HepG2 (cell line): ENCODE results near the gene RTRAF. TPM values are rescaled to one million over a fixed set of nuclear protein-coding genes. Genes with fewer than 3 reads are reported as not detected.
A peak's percentile ranks its signal among the peaks of the same experiment; 100 is the strongest.

ENCODE experiments used
- ELF1 ChIP-seq: sonication (generic); formaldehyde crosslinking; IDR thresholded peaks from 2 replicates; pipeline ENCODE4 v1.4.0; 2020; ENCODE audit warnings: missing genetic modification reagents
- ERF ChIP-seq: IDR thresholded peaks from 2 replicates; pipeline ENCODE4 v1.6.1; 2018; ENCODE audit warnings: missing biosample characterization, missing genetic modification reagents
- KLF16 ChIP-seq, 2 experiments: sonication (generic) in 1 of 2; formaldehyde crosslinking in 1 of 2; IDR thresholded peaks; 2 replicates each; pipeline versions ENCODE4 v1.6.1 to v1.8.0; 2016 to 2023; ENCODE audit warnings: missing genetic modification reagents in 2 of 2, missing compliant biosample characterization in 1 of 2
- MYC ChIP-seq: sonication (generic); formaldehyde crosslinking; IDR thresholded peaks from 2 replicates; pipeline ENCODE4 v1.9.0; 2021; ENCODE audit warnings: missing genetic modification reagents, borderline replicate concordance
- NFYB ChIP-seq: sonication (generic); formaldehyde crosslinking; IDR thresholded peaks from 2 replicates; pipeline ENCODE4 v1.4.0; 2020; ENCODE audit warnings: missing genetic modification reagents
- PHF5A ChIP-seq: IDR thresholded peaks from one replicate; pipeline ENCODE4 v1.6.1; 2018; ENCODE audit warnings: low read depth, missing genetic modification reagents; ENCODE audit not compliant: unreplicated experiment
- PPARG ChIP-seq: conservative IDR thresholded peaks from 2 replicates; pipeline ENCODE4 v1.6.1; 2016; ENCODE audit warnings: missing biosample characterization, missing genetic modification reagents
- TBX3 ChIP-seq: fragments of 450-650 bp; IDR thresholded peaks from 2 replicates; pipeline ENCODE4 v1.6.1; 2017; ENCODE audit warnings: antibody characterized with exemption, mild to moderate bottlenecking, inconsistent platforms, borderline replicate concordance
- YEATS2 ChIP-seq: sonication (generic); formaldehyde crosslinking; IDR thresholded peaks from 2 replicates; pipeline ENCODE4 v1.4.0; 2020; ENCODE audit warnings: missing genetic modification reagents, borderline replicate concordance
- ZBTB7B ChIP-seq: sonication (generic); formaldehyde crosslinking; IDR thresholded peaks from 2 replicates; pipeline ENCODE4 v1.4.0; 2020; ENCODE audit warnings: missing genetic modification reagents
- ZFP90 ChIP-seq: sonication (generic); formaldehyde crosslinking; IDR thresholded peaks from 2 replicates; pipeline ENCODE4 v1.8.0; 2022; ENCODE audit warnings: missing genetic modification reagents, mild to moderate bottlenecking, inconsistent platforms, borderline replicate concordance
- ZNF235 ChIP-seq: sonication (generic); formaldehyde crosslinking; IDR thresholded peaks from 2 replicates; pipeline ENCODE4 v1.8.1; 2023; ENCODE audit warnings: mild to moderate bottlenecking, missing genetic modification reagents, borderline replicate concordance
- ZNF607 ChIP-seq: sonication (generic); formaldehyde crosslinking; IDR thresholded peaks from 2 replicates; pipeline ENCODE4 v1.5.1; 2020; ENCODE audit warnings: missing genetic modification reagents, mild to moderate bottlenecking, borderline replicate concordance
- ZNF660 ChIP-seq: sonication (generic); formaldehyde crosslinking; IDR thresholded peaks from 2 replicates; pipeline ENCODE4 v1.5.1; 2020; ENCODE audit warnings: mild to moderate bottlenecking, low read depth, missing genetic modification reagents, borderline replicate concordance
- polyA plus RNA-seq, 8 experiments: library from polyadenylated mRNA; depleted of rRNA in 3 of 8; stranded (reverse) in 7 of 8; unstranded in 1 of 8; fragments of >200 nt; fragmentation: Illumina TruSeq in 4 of 8; extraction: Trizol in 4 of 8; gene quantifications; 2 replicates each; pipeline versions ENCODE4 v1.2.1 to v1.2.3, GENCODE V29; 2011 to 2016; ENCODE audit warnings: low read depth in 4 of 8, missing spikeins in 1 of 8, mixed read lengths in 1 of 8; ENCODE audit not compliant: insufficient read depth in 1 of 8
- total RNA-seq, 5 experiments: library from RNA; depleted of rRNA; stranded (reverse); fragments of >200 nt; fragmentation: Illumina TruSeq; extraction: Trizol; gene quantifications; 2 replicates each; pipeline ENCODE4 v1.2.3, GENCODE V29; 2016; ENCODE audit warnings: low read depth in 1 of 5
- TF ChIP-seq, protein P1 (sequence below): sonication (generic); formaldehyde crosslinking; IDR thresholded peaks from 2 replicates; pipeline ENCODE4 v1.8.1; 2023; ENCODE audit warnings: mild to moderate bottlenecking, missing genetic modification reagents
- TF ChIP-seq, protein P2 (sequence below): sonication (generic); formaldehyde crosslinking; IDR thresholded peaks from 2 replicates; pipeline ENCODE4 v1.5.0; 2020; ENCODE audit warnings: mild to moderate bottlenecking, missing genetic modification reagents
- TF ChIP-seq, protein P3 (sequence below): sonication (generic); formaldehyde crosslinking; IDR thresholded peaks from 2 replicates; pipeline ENCODE4 v1.8.0; 2022; ENCODE audit warnings: mild to moderate bottlenecking, missing genetic modification reagents
- TF ChIP-seq, protein P4 (sequence below): sonication (generic); formaldehyde crosslinking; IDR thresholded peaks from 2 replicates; pipeline ENCODE4 v1.8.1; 2023; ENCODE audit warnings: mild to moderate bottlenecking, moderate library complexity, missing genetic modification reagents
- TF ChIP-seq, protein P5 (sequence below): sonication (generic); formaldehyde crosslinking; IDR thresholded peaks from 2 replicates; pipeline ENCODE4 v1.4.0; 2020; ENCODE audit warnings: missing genetic modification reagents

RTRAF gene
- total and polyA plus RNA-seq, 2 of the 13 experiments (the other 11 are each of a cell fraction or from before 2014, with no cell fraction given) = 137 to 258 TPM

DNA sequence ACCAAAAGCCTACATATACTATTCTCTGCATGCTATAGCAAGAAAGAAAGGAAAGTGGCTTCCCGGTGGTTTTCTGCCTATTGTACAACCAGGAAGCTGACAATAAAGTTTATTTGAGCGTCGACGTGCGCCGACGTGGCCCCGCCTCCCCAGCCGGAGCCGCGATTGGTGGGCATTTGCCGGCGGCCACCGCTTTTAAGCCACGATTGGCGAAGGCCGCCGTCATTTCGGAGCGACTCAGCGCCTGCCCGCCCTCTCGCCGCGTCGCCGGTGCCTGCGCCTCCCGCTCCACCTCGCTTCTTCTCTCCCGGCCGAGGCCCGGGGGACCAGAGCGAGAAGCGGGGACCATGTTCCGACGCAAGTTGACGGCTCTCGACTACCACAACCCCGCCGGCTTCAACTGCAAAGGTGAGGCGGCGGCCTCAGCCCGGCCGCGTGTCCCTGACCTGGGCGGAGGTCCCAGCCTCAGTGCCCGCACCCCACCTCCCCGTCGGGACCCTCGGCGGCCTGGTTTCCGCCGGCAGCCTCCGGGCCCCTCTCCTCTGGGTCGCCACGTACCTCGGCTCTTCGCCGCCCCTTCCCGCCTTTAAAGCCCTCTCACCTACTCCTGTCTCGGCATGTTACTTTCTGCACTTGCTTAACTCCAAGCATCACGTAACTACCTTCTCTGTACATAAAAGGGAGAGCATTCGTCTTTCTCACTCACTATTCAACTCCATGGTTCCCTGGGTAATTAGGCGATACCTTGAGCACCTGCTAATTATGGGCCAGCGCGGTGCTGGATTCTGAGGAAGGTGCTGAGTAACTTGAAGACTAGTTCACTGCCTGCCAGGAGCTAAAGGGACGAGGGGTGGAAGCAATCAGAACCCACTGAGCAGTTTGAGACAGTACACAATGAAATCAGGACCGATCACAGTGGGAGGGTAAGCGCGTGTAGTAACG, at the start of gene RTRAF (continued):
- TF ChIP-seq ERF (CRISPR knock-in tag) (no peak), MYC (peak; percentile 46; the same call in 1 of the 2 replicates), TBX3 (0 out of 2 replicates have a peak, but pooled peaks have one; percentile 7), ZNF660 (CRISPR knock-in tag) (no peak), PPARG (CRISPR knock-in tag) (no peak), ZFP90 (no peak), ZNF607 (CRISPR knock-in tag) (0 out of 2 replicates have a peak, but pooled peaks have one; percentile 50), NFYB (CRISPR knock-in tag) (peak; percentile 97), KLF16 (CRISPR knock-in tag; IDR thresholded peaks at IDR 0.05) (peak in 1 of 2 experiments; percentile 68; a peak in 1 of 4 replicates), ZNF235 (CRISPR knock-in tag) (no peak), PHF5A (CRISPR knock-in tag) (no peak), ZBTB7B (peak; percentile 25; the same call in 1 of the 2 replicates), ELF1 (CRISPR knock-in tag) (peak; percentile 90), YEATS2 (peak; percentile 98)
- TF ChIP-seq, protein P1, sequence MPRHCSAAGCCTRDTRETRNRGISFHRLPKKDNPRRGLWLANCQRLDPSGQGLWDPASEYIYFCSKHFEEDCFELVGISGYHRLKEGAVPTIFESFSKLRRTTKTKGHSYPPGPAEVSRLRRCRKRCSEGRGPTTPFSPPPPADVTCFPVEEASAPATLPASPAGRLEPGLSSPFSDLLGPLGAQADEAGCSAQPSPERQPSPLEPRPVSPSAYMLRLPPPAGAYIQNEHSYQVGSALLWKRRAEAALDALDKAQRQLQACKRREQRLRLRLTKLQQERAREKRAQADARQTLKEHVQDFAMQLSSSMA (CRISPR knock-in tag) = no peak
- TF ChIP-seq, protein P2, sequence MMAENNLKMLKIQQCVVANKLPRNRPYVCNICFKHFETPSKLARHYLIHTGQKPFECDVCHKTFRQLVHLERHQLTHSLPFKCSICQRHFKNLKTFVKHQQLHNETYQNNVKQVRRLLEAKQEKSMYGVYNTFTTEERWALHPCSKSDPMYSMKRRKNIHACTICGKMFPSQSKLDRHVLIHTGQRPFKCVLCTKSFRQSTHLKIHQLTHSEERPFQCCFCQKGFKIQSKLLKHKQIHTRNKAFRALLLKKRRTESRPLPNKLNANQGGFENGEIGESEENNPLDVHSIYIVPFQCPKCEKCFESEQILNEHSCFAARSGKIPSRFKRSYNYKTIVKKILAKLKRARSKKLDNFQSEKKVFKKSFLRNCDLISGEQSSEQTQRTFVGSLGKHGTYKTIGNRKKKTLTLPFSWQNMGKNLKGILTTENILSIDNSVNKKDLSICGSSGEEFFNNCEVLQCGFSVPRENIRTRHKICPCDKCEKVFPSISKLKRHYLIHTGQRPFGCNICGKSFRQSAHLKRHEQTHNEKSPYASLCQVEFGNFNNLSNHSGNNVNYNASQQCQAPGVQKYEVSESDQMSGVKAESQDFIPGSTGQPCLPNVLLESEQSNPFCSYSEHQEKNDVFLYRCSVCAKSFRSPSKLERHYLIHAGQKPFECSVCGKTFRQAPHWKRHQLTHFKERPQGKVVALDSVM (CRISPR knock-in tag) = no peak
- TF ChIP-seq, protein P3, sequence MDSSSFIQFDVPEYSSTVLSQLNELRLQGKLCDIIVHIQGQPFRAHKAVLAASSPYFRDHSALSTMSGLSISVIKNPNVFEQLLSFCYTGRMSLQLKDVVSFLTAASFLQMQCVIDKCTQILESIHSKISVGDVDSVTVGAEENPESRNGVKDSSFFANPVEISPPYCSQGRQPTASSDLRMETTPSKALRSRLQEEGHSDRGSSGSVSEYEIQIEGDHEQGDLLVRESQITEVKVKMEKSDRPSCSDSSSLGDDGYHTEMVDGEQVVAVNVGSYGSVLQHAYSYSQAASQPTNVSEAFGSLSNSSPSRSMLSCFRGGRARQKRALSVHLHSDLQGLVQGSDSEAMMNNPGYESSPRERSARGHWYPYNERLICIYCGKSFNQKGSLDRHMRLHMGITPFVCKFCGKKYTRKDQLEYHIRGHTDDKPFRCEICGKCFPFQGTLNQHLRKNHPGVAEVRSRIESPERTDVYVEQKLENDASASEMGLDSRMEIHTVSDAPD = peak; percentile 53
- TF ChIP-seq, protein P4, sequence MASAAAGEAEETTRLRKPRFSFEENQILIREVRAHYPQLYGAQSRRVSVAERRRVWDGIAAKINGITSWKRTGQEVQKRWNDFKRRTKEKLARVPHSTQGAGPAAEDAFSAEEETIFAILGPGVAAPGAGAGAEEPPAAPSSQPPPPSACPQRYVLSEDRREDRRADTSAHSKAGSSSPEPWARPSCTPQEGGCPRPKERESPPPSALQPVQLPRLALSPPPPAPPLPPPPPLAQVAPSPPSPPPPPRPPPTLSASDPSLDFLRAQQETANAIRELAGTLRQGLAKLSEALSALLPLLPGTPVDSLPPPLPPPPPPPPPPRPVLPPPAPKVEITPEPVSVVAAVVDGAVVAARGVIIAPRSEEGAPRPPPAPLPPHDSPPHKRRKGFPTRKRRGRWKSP (CRISPR knock-in tag) = peak; percentile 45
- TF ChIP-seq, protein P5, sequence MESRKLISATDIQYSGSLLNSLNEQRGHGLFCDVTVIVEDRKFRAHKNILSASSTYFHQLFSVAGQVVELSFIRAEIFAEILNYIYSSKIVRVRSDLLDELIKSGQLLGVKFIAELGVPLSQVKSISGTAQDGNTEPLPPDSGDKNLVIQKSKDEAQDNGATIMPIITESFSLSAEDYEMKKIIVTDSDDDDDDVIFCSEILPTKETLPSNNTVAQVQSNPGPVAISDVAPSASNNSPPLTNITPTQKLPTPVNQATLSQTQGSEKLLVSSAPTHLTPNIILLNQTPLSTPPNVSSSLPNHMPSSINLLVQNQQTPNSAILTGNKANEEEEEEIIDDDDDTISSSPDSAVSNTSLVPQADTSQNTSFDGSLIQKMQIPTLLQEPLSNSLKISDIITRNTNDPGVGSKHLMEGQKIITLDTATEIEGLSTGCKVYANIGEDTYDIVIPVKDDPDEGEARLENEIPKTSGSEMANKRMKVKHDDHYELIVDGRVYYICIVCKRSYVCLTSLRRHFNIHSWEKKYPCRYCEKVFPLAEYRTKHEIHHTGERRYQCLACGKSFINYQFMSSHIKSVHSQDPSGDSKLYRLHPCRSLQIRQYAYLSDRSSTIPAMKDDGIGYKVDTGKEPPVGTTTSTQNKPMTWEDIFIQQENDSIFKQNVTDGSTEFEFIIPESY = no peak
